Amniotic epithelial cell (primary cell): Measurements from ENCODE around the gene GLIS1.
A peak's percentile ranks its signal among the peaks of the same experiment; 100 is the strongest.

Source experiments
- DNase-seq: peaks from one replicate; pipeline ENCODE4 v3.0.0-alpha.2; 2010; ENCODE audit warnings: low read depth

GLIS1 gene

GRCh38 chr1:53530550-53530949 is 208.4 kb downstream of the GLIS1 start:
- DNase-seq = no peak

- DNase-seq = no peak
These were observed 209.4 kb downstream of the GLIS1 start for GRCh38 chr1:53529555-53529954.

- DNase-seq = no peak
These were observed 211.6 kb downstream of the GLIS1 start for GRCh38 chr1:53527368-53527767.

- peak; percentile 73 for DNase-seq
These were observed 212.4 kb downstream of the GLIS1 start for GRCh38 chr1:53526451-53527101.

- DNase-seq = no peak
These were observed 213.4 kb downstream of the GLIS1 start for GRCh38 chr1:53525595-53525994.

GRCh38 chr1:53524428-53525375 is 214.3 kb downstream of the GLIS1 start:
- no peak for DNase-seq

GRCh38 chr1:53521924-53522552 is 216.9 kb downstream of the GLIS1 start:
- DNase-seq = no peak

- DNase-seq = no peak
These were observed 218.5 kb downstream of the GLIS1 start for GRCh38 chr1:53520481-53520880.

- DNase-seq = peak; percentile 29
These were observed 219.5 kb downstream of the GLIS1 start for GRCh38 chr1:53519421-53519820.

GRCh38 chr1:53518775-53519174 is 220.2 kb downstream of the GLIS1 start:
- no peak for DNase-seq

GRCh38 chr1:53517821-53518352 is 221.1 kb downstream of the GLIS1 start:
- no peak for DNase-seq

GRCh38 chr1:53517109-53517508 is 221.9 kb downstream of the GLIS1 start:
- DNase-seq = no peak

- no peak for DNase-seq
These were observed 222.8 kb downstream of the GLIS1 start for GRCh38 chr1:53516181-53516580.

- no peak for DNase-seq
These were observed 224.5 kb downstream of the GLIS1 start for GRCh38 chr1:53514436-53514835.

- DNase-seq = no peak
These were observed 225.1 kb downstream of the GLIS1 start for GRCh38 chr1:53513846-53514245.

- peak; percentile 27 for DNase-seq
These were observed 225.9 kb downstream of the GLIS1 start for GRCh38 chr1:53512807-53513755.

GRCh38 chr1:53511933-53512806 is 226.8 kb downstream of the GLIS1 start:
- peak; percentile 43 for DNase-seq

- no peak for DNase-seq
These were observed 227.5 kb downstream of the GLIS1 start for GRCh38 chr1:53511323-53511932.

- DNase-seq = no peak
These were observed 228.7 kb downstream of the GLIS1 start for GRCh38 chr1:53510215-53510614.

GRCh38 chr1:53509775-53510174 is 229.2 kb downstream of the GLIS1 start:
- no peak for DNase-seq
